Neuron (in vitro differentiated cells): ENCODE results near the gene PAX8.

ENCODE experiments used
- H2AFZ ChIP-seq: one replicate; pipeline ENCODE4 v1.6.1; 2013; ENCODE audit warnings: low read depth, mild to moderate bottlenecking, inconsistent platforms, low read length, moderate library complexity
- H3K27me3 ChIP-seq: one replicate; pipeline ENCODE4 v1.6.1; 2013; ENCODE audit warnings: low read length; ENCODE audit not compliant: insufficient read depth
- H3K36me3 ChIP-seq: one replicate; pipeline ENCODE4 v1.6.1; 2013; ENCODE audit warnings: low read length; ENCODE audit not compliant: insufficient read depth
- H3K4me1 ChIP-seq: one replicate; pipeline ENCODE4 v1.6.1; 2013; ENCODE audit warnings: low read length; ENCODE audit not compliant: insufficient read depth
- H3K4me3 ChIP-seq: 2 replicates; pipeline ENCODE4 v1.5.1; 2013; ENCODE audit warnings: mild to moderate bottlenecking, low read length, moderate library complexity
- H3K9me3 ChIP-seq: one replicate; pipeline ENCODE4 v1.6.1; 2013; ENCODE audit warnings: low read length

Gene PAX8

GRCh38 chr2:113283704-113284284, 5.1 kb upstream of the PAX8 start:
- no peaks in the 10 kb centered on the region for H3K9me3 ChIP-seq
- H3K4me1 ChIP-seq = no peaks in the 10 kb centered on the region
- no peak overlapping the region for H3K4me3 ChIP-seq
- H3K36me3 ChIP-seq = no peaks in the 10 kb centered on the region
- H3K27me3 ChIP-seq = no peaks in the 10 kb centered on the region
- H2AFZ ChIP-seq = no peak overlapping the region

GRCh38 chr2:113282747-113283533, 4.2 kb upstream of the PAX8 start:
- H2AFZ ChIP-seq = no peak overlapping the region
- H3K27me3 ChIP-seq = no peaks in the 10 kb centered on the region
- no peaks in the 10 kb centered on the region for H3K4me1 ChIP-seq
- no peak overlapping the region for H3K4me3 ChIP-seq
- peaks cover 4% of the 10 kb centered on the region for H3K9me3 ChIP-seq
- H3K36me3 ChIP-seq = no peaks in the 10 kb centered on the region

GRCh38 chr2:113281910-113282746, 3.4 kb upstream of the PAX8 start:
- H3K36me3 ChIP-seq = no peaks in the 10 kb centered on the region
- no peak overlapping the region for H2AFZ ChIP-seq
- H3K4me3 ChIP-seq = no peak overlapping the region
- H3K9me3 ChIP-seq = peaks cover 7% of the 10 kb centered on the region
- no peaks in the 10 kb centered on the region for H3K27me3 ChIP-seq
- H3K4me1 ChIP-seq = no peaks in the 10 kb centered on the region

- H3K9me3 ChIP-seq = peaks cover 11% of the 10 kb centered on the region
- no peak overlapping the region for H3K4me3 ChIP-seq
- no peak overlapping the region for H2AFZ ChIP-seq
- peaks cover 19% of the 10 kb centered on the region for H3K27me3 ChIP-seq
- no peaks in the 10 kb centered on the region for H3K36me3 ChIP-seq
- no peaks in the 10 kb centered on the region for H3K4me1 ChIP-seq
These were observed 514 bp downstream of the PAX8 start for GRCh38 chr2:113278073-113278741.

GRCh38 chr2:113277474-113278072, 1.1 kb downstream of the PAX8 start:
- H2AFZ ChIP-seq = no peak overlapping the region
- no peaks in the 10 kb centered on the region for H3K36me3 ChIP-seq
- H3K9me3 ChIP-seq = peaks cover 11% of the 10 kb centered on the region
- H3K4me1 ChIP-seq = no peaks in the 10 kb centered on the region
- H3K27me3 ChIP-seq = peaks cover 20% of the 10 kb centered on the region
- no peak overlapping the region for H3K4me3 ChIP-seq

- H3K36me3 ChIP-seq = no peaks in the 10 kb centered on the region
- peaks cover 11% of the 10 kb centered on the region for H3K9me3 ChIP-seq
- no peak overlapping the region for H3K4me3 ChIP-seq
- peaks cover 22% of the 10 kb centered on the region for H3K27me3 ChIP-seq
- no peak overlapping the region for H2AFZ ChIP-seq
- H3K4me1 ChIP-seq = no peaks in the 10 kb centered on the region
These were observed 1.8 kb downstream of the PAX8 start for GRCh38 chr2:113276761-113277425.

GRCh38 chr2:113276216-113276760, 2.4 kb downstream of the PAX8 start:
- Histone ChIP-seq H3K27me3 (peaks cover 24% of the 10 kb centered on the region), H3K4me3 (no peak overlapping the region), H3K36me3 (no peaks in the 10 kb centered on the region), H3K4me1 (no peaks in the 10 kb centered on the region), H2AFZ (no peak overlapping the region), H3K9me3 (peaks cover 11% of the 10 kb centered on the region)

GRCh38 chr2:113275556-113276215, 3.0 kb downstream of the PAX8 start:
- no peaks in the 10 kb centered on the region for H3K36me3 ChIP-seq
- H3K4me1 ChIP-seq = no peaks in the 10 kb centered on the region
- H3K9me3 ChIP-seq = peaks cover 11% of the 10 kb centered on the region
- peaks cover 24% of the 10 kb centered on the region for H3K27me3 ChIP-seq
- no peak overlapping the region for H2AFZ ChIP-seq
- H3K4me3 ChIP-seq = no peak overlapping the region

GRCh38 chr2:113274432-113274831, 4.3 kb downstream of the PAX8 start:
- Histone ChIP-seq H3K27me3 (peaks cover 24% of the 10 kb centered on the region), H3K4me1 (no peaks in the 10 kb centered on the region), H2AFZ (no peak overlapping the region), H3K4me3 (no peak overlapping the region), H3K36me3 (no peaks in the 10 kb centered on the region), H3K9me3 (peaks cover 11% of the 10 kb centered on the region)

- Histone ChIP-seq H3K27me3 (peaks cover 24% of the 10 kb centered on the region), H3K9me3 (peaks cover 11% of the 10 kb centered on the region), H3K36me3 (no peaks in the 10 kb centered on the region), H2AFZ (no peak overlapping the region), H3K4me3 (no peak overlapping the region), H3K4me1 (no peaks in the 10 kb centered on the region)
These were observed 4.7 kb downstream of the PAX8 start for GRCh38 chr2:113273981-113274380.

GRCh38 chr2:113273027-113273551, 5.6 kb downstream of the PAX8 start:
- Histone ChIP-seq H3K4me3 (no peak overlapping the region), H3K36me3 (no peaks in the 10 kb centered on the region), H2AFZ (no peak overlapping the region), H3K9me3 (peaks cover 7% of the 10 kb centered on the region), H3K27me3 (peaks cover 24% of the 10 kb centered on the region), H3K4me1 (no peaks in the 10 kb centered on the region)
